Left ventricle myocardium inferior (tissue), 1 donor: Measurements from ENCODE around the gene ABHD4. TPM values are rescaled to one million over a fixed set of nuclear protein-coding genes. Genes with fewer than 3 reads are reported as not detected.
"Not testable (repeated sequence)": the region's sequence is repeated elsewhere in the genome, so short reads cannot be mapped to it uniquely, and the experiment has no call there.

Source experiments
- DNase-seq: peaks from one replicate; pipeline ENCODE4 v3.0.0-alpha.2; 2020
- H3K27ac ChIP-seq: fragments of 200-600 bp; replicated peaks from 2 replicates; pipeline ENCODE4 v1.8.0; 2021
- H3K27me3 ChIP-seq: fragments of 200-600 bp; 2 replicates; pipeline ENCODE4 v1.8.0; 2021; ENCODE audit warnings: low read depth
- H3K36me3 ChIP-seq: fragments of 200-600 bp; 2 replicates; pipeline ENCODE4 v1.8.0; 2021
- H3K4me1 ChIP-seq: fragments of 200-600 bp; 2 replicates; pipeline ENCODE4 v1.8.0; 2021
- H3K4me3 ChIP-seq: fragments of 200-600 bp; 2 replicates; pipeline ENCODE4 v1.8.0; 2021; ENCODE audit warnings: mild to moderate bottlenecking, moderate library complexity
- H3K9me3 ChIP-seq: fragments of 200-600 bp; replicated peaks from 2 replicates; pipeline ENCODE4 v1.8.0; 2021
- intact Hi-C: fragments of 100-400 bp; cut with micrococcal nuclease; formaldehyde crosslinking; loops from one replicate; pipeline ENCODE4 v1.11.0; 2022
- total RNA-seq: library from RNA; stranded (reverse); fragmentation: NEBNext Ultra II Directional; extraction: Animal tissue kit (Norgen Biotek cat#: 25700); gene quantifications from one replicate; pipeline ENCODE4 v1.2.1, GENCODE V29; 2021
- TF ChIP-seq, protein P1 (sequence below): fragments of 200-600 bp; IDR thresholded peaks from 2 replicates; pipeline ENCODE4 v1.8.0; 2021; ENCODE audit warnings: antibody characterized with exemption, mild to moderate bottlenecking, borderline replicate concordance
- donor health status: DM: no; HTN: yes; CAD: no; lungs with severe emphysema.

The ABHD4 gene
- total RNA-seq, 1 donor from 2014 or later, result 23.2 TPM

- H3K4me1 ChIP-seq, result peaks cover 44% of the 10 kb centered on the region
- no peak overlapping the region for H3K4me3 ChIP-seq
- H3K27me3 ChIP-seq, result no peaks in the 10 kb centered on the region
- H3K36me3 ChIP-seq, result peaks cover 30% of the 10 kb centered on the region
- intact Hi-C loops, result loop anchor here (10.0 kb wide), 1 partner anchor 290 kb away; no protein-coding TSS in a partner anchor
- H3K9me3 ChIP-seq, result no peaks in the 10 kb centered on the region
- H3K27ac ChIP-seq, result peak overlapping the region; percentile 36
- TF ChIP-seq, protein P1, sequence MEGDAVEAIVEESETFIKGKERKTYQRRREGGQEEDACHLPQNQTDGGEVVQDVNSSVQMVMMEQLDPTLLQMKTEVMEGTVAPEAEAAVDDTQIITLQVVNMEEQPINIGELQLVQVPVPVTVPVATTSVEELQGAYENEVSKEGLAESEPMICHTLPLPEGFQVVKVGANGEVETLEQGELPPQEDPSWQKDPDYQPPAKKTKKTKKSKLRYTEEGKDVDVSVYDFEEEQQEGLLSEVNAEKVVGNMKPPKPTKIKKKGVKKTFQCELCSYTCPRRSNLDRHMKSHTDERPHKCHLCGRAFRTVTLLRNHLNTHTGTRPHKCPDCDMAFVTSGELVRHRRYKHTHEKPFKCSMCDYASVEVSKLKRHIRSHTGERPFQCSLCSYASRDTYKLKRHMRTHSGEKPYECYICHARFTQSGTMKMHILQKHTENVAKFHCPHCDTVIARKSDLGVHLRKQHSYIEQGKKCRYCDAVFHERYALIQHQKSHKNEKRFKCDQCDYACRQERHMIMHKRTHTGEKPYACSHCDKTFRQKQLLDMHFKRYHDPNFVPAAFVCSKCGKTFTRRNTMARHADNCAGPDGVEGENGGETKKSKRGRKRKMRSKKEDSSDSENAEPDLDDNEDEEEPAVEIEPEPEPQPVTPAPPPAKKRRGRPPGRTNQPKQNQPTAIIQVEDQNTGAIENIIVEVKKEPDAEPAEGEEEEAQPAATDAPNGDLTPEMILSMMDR, result no peak
- no peak for DNase-seq
These were observed 33.6 kb upstream of the ABHD4 start for GRCh38 chr14:22564463-22564862.

- no peaks in the 10 kb centered on the region for H3K9me3 ChIP-seq
- H3K27me3 ChIP-seq, result no peaks in the 10 kb centered on the region
- peaks cover 40% of the 10 kb centered on the region for H3K4me1 ChIP-seq
- DNase-seq, result no peak
- TF ChIP-seq, protein P1, result no peak
- intact Hi-C loops, result loop anchor here (10.0 kb wide), 1 partner anchor 289 kb away; no protein-coding TSS in a partner anchor
- no peak overlapping the region for H3K27ac ChIP-seq
- H3K36me3 ChIP-seq, result peaks cover 32% of the 10 kb centered on the region
- H3K4me3 ChIP-seq, result no peak overlapping the region
These were observed 32.6 kb upstream of the ABHD4 start for GRCh38 chr14:22565391-22565945.

GRCh38 chr14:22566266-22566665 is 31.8 kb upstream of the ABHD4 start:
- Histone ChIP-seq H3K4me1 (peaks cover 45% of the 10 kb centered on the region), H3K36me3 (peaks cover 37% of the 10 kb centered on the region)
- intact Hi-C loops, result loop anchor here (10.0 kb wide), 1 partner anchor 289 kb away; no protein-coding TSS in a partner anchor

GRCh38 chr14:22566845-22567244 is 31.3 kb upstream of the ABHD4 start:
- no peaks in the 10 kb centered on the region for H3K27me3 ChIP-seq
- H3K27ac ChIP-seq, result peak overlapping the region; percentile 4
- H3K4me3 ChIP-seq, result no peak overlapping the region
- no peaks in the 10 kb centered on the region for H3K9me3 ChIP-seq
- peaks cover 45% of the 10 kb centered on the region for H3K4me1 ChIP-seq
- intact Hi-C loops, result loop anchor here (10.0 kb wide), 1 partner anchor 288 kb away; no protein-coding TSS in a partner anchor
- TF ChIP-seq, protein P1, result no peak
- H3K36me3 ChIP-seq, result peaks cover 43% of the 10 kb centered on the region
- no peak for DNase-seq

More at GRCh38 chr14:22566266-22566665, 31.8 kb upstream of the ABHD4 start:
- not testable (repeated sequence) for DNase-seq, H3K27me3 ChIP-seq, H3K27ac ChIP-seq, H3K4me3 ChIP-seq, H3K9me3 ChIP-seq

- Histone ChIP-seq H3K27ac (peak overlapping the region; percentile 4), H3K4me1 (peaks cover 45% of the 10 kb centered on the region), H3K9me3 (no peaks in the 10 kb centered on the region), H3K36me3 (peaks cover 49% of the 10 kb centered on the region), H3K27me3 (no peaks in the 10 kb centered on the region), H3K4me3 (no peak overlapping the region)
- DNase-seq, result no peak
- TF ChIP-seq, protein P1, result no peak
- intact Hi-C loops, result loop anchor here (10.0 kb wide), 1 partner anchor 287 kb away; no protein-coding TSS in a partner anchor
These were observed 30.7 kb upstream of the ABHD4 start for GRCh38 chr14:22567437-22567836.

DNA sequence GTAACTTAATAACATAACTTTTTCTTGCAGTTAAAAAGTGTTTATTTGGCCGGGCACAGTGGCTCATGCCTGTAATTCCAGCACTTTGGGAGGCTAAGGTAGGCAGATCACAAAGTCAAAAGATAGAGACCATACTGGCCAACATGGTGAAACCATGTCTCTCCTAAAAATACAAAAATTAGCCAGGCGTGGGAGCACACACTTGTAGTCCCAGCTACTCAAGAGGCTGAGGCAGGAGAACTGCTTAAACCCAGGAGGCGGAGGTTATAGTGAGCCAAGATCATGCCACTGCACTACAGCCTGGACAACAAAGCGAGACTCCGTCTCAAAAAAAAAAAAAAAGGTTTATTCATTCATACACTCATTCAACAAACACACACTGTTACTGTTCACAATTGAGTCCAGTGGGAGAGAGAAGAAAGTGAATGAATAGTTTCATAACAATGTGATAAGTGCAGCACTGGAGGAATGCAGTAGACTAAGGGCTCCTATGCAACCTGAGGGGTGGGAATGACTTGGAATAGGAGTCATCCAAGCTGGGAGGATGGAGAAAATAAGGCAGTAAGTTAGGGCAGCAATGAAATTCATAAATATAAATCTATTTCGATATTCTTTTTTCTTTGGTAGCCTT is 28.9 kb upstream of the ABHD4 start:
- intact Hi-C loops, result loop anchor here (10.0 kb wide), 1 partner anchor 286 kb away; no protein-coding TSS in a partner anchor
- TF ChIP-seq, protein P1, result no peak
- DNase-seq, result no peak
- no peak overlapping the region for H3K4me3 ChIP-seq
- H3K9me3 ChIP-seq, result no peaks in the 10 kb centered on the region
- no peak overlapping the region for H3K27ac ChIP-seq
- H3K36me3 ChIP-seq, result peaks cover 57% of the 10 kb centered on the region
- H3K4me1 ChIP-seq, result peaks cover 37% of the 10 kb centered on the region
- no peaks in the 10 kb centered on the region for H3K27me3 ChIP-seq
